GM12891 (cell line): ENCODE measurements around the gene RSAD2.

ENCODE experiments used
- PAX5 ChIP-seq: IDR thresholded peaks from 2 replicates; pipeline ENCODE4 v1.6.1; 2011; ENCODE audit warnings: low read length, moderate library complexity, mild to moderate bottlenecking; ENCODE audit not compliant: insufficient read depth, severe bottlenecking
- POLR2A ChIP-seq: IDR thresholded peaks from 2 replicates; pipeline ENCODE4 v1.6.1; 2011; ENCODE audit warnings: low read depth, low read length, control low read depth
- POLR2AphosphoS5 ChIP-seq: IDR thresholded peaks from 2 replicates; pipeline ENCODE4 v1.6.1; 2011; ENCODE audit warnings: low read depth, low read length, control low read depth
- SPI1 ChIP-seq: IDR thresholded peaks from 2 replicates; pipeline ENCODE4 v1.6.1; 2011; ENCODE audit warnings: low read depth, low read length, control low read depth
- TAF1 ChIP-seq: IDR thresholded peaks from 2 replicates; pipeline ENCODE4 v1.6.1; 2011; ENCODE audit warnings: low read depth, low read length, control low read depth

DNA sequence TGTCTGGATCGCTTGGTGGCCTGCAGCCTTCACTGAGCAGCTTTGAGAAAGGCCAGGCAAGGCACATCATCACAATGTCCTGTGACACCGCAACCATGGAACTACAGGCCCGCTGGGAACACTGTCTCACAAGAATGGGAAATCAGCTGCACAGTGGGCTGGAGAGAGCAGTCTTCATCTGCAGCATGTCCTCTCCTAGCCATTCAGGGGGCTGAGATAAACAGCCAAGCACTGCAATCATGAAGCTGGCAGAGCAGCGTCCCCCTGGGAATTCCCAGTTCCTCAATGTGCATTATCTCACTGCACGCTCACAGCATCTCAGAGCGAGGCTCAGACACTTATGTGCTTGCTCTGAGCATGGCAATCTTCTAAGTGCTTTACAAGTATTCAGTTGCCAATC, 13.8 kb upstream of the RSAD2 start:
- TF ChIP-seq PAX5 = no peak
- no peak for TF ChIP-seq POLR2A
- no peak for TF ChIP-seq POLR2AphosphoS5
- TF ChIP-seq TAF1 = no peak
- peak; percentile 48 for TF ChIP-seq SPI1
